ENCODE data around the gene DGKB.
"Not testable (repeated sequence)": the region's sequence is repeated elsewhere in the genome, so short reads cannot be mapped to it uniquely, and the experiment has no call there.

Gene DGKB

GRCh38 chr7:14288701-14289100 is 613.9 kb downstream of the DGKB start:
- DNase-seq (ENCODE audit: low read depth): no peak

GRCh38 chr7:14287398-14287797 is 615.2 kb downstream of the DGKB start:
- DNase-seq (ENCODE audit: low read depth): no peak

- DNase-seq (ENCODE audit: low read depth): no peak
Observed at GRCh38 chr7:14286036-14286435, 616.5 kb downstream of the DGKB start.

- not testable (repeated sequence) for DNase-seq (ENCODE audit: low read depth)
Observed at GRCh38 chr7:14279065-14279871, 623.3 kb downstream of the DGKB start.

- DNase-seq (ENCODE audit: low read depth): no peak
Observed at GRCh38 chr7:14275356-14275755, 627.2 kb downstream of the DGKB start.

GRCh38 chr7:14271441-14271840 is 631.1 kb downstream of the DGKB start:
- DNase-seq (ENCODE audit: low read depth): no peak

GRCh38 chr7:14270099-14270498 is 632.5 kb downstream of the DGKB start:
- no peak for DNase-seq (ENCODE audit: low read depth)

GRCh38 chr7:14260011-14260410 is 642.5 kb downstream of the DGKB start:
- no peak for DNase-seq (ENCODE audit: low read depth)

- no peak for DNase-seq (ENCODE audit: low read depth)
Observed at GRCh38 chr7:14258861-14259260, 643.7 kb downstream of the DGKB start.

GRCh38 chr7:14258441-14258840 is 644.1 kb downstream of the DGKB start:
- DNase-seq (ENCODE audit: low read depth): no peak

- no peak for DNase-seq (ENCODE audit: low read depth)
Observed at GRCh38 chr7:14252458-14252857, 650.1 kb downstream of the DGKB start.

GRCh38 chr7:14242175-14242574 is 660.4 kb downstream of the DGKB start:
- no peak for DNase-seq (ENCODE audit: low read depth)

GRCh38 chr7:14236834-14237233 is 665.7 kb downstream of the DGKB start:
- no peak for DNase-seq (ENCODE audit: low read depth)

GRCh38 chr7:14235056-14235455 is 667.5 kb downstream of the DGKB start:
- no peak for DNase-seq (ENCODE audit: low read depth)

- DNase-seq (ENCODE audit: low read depth): no peak
Observed at GRCh38 chr7:14233868-14234369, 668.6 kb downstream of the DGKB start.

GRCh38 chr7:14233076-14233867 is 669.3 kb downstream of the DGKB start:
- no peak for DNase-seq (ENCODE audit: low read depth)

- DNase-seq (ENCODE audit: low read depth): no peak
Observed at GRCh38 chr7:14229047-14229446, 673.5 kb downstream of the DGKB start.

GRCh38 chr7:14228341-14228740 is 674.2 kb downstream of the DGKB start:
- no peak for DNase-seq (ENCODE audit: low read depth)

GRCh38 chr7:14226126-14226525 is 676.4 kb downstream of the DGKB start:
- no peak for DNase-seq (ENCODE audit: low read depth)

- no peak for DNase-seq (ENCODE audit: low read depth)
Observed at GRCh38 chr7:14219125-14219524, 683.4 kb downstream of the DGKB start.

- no peak for DNase-seq (ENCODE audit: low read depth)
Observed at GRCh38 chr7:14218338-14218737, 684.2 kb downstream of the DGKB start.

GRCh38 chr7:14209896-14210484 is 692.6 kb downstream of the DGKB start:
- DNase-seq (ENCODE audit: low read depth): no peak

GRCh38 chr7:14207711-14208110 is 694.8 kb downstream of the DGKB start:
- DNase-seq (ENCODE audit: low read depth): no peak

All from activated gamma-delta T cell treated with anti-CD3 and anti-CD28 coated beads, Interleukin-2, amount 50 U/mL, for 16 hours (primary cell).